ENCODE data around the gene FREY1. TPM values are rescaled to one million over a fixed set of nuclear protein-coding genes. Genes with fewer than 3 reads are reported as not detected.

Gene FREY1
- total RNA-seq, 2 donors from 2014 or later: 0.59 to 2.8 TPM

GRCh38 chr11:45879803-45880686, 27.0 kb downstream of the FREY1 start:
- WGBS: 42% methylated on average over 7 of the region's 7 CpGs
- Histone ChIP-seq H3K4me1 (replicated peaks) (peaks cover 8% of the 10 kb centered on the region), H3K36me3 (no peaks in the 10 kb centered on the region), H3K27ac (peak overlapping the region in 1 of 2 donors; percentile 20), H3K9me3 (no peaks in the 10 kb centered on the region), H3K27me3 (replicated peaks; ENCODE audit: insufficient read depth) (no peaks in the 10 kb centered on the region), H3K4me3 (no peak overlapping the region)
- TF ChIP-seq CTCF (IDR thresholded peaks at IDR 0.05) (no peak), POLR2AphosphoS5 (IDR thresholded peaks at IDR 0.05) (peak; percentile 46)
- intact Hi-C loops (cut with DNase I): no loop called here
- DNase-seq (ENCODE audit: low spot score): no peak

- Histone ChIP-seq H3K4me3 (no peak overlapping the region), H3K27ac (no peak overlapping the region), H3K27me3 (replicated peaks; ENCODE audit: insufficient read depth) (no peaks in the 10 kb centered on the region), H3K36me3 (peaks cover 0 to 4% of the 10 kb centered on the region in 2 donors), H3K9me3 (no peaks in the 10 kb centered on the region), H3K4me1 (replicated peaks) (peaks cover 8% of the 10 kb centered on the region)
- intact Hi-C loops (cut with DNase I): no loop called here
- DNase-seq (ENCODE audit: low spot score): no peak
- WGBS: 97% methylated on average over 3 of the region's 3 CpGs
- TF ChIP-seq CTCF (IDR thresholded peaks at IDR 0.05) (no peak), POLR2AphosphoS5 (IDR thresholded peaks at IDR 0.05) (no peak), POLR2A (IDR thresholded peaks at IDR 0.05) (no peak)
Observed at GRCh38 chr11:45877845-45878244, 29.2 kb downstream of the FREY1 start.

- Histone ChIP-seq H3K4me3 (no peak overlapping the region), H3K27ac (no peak overlapping the region), H3K9me3 (no peaks in the 10 kb centered on the region), H3K4me1 (replicated peaks) (peaks cover 8% of the 10 kb centered on the region), H3K27me3 (replicated peaks; ENCODE audit: insufficient read depth) (no peaks in the 10 kb centered on the region), H3K36me3 (peaks cover 0 to 4% of the 10 kb centered on the region in 2 donors)
- WGBS: 78% methylated on average over 8 of the region's 8 CpGs
- intact Hi-C loops (cut with DNase I): no loop called here
- TF ChIP-seq POLR2AphosphoS5 (IDR thresholded peaks at IDR 0.05): no peak
- no peak for DNase-seq (ENCODE audit: low spot score)
Observed at GRCh38 chr11:45877221-45877620, 29.9 kb downstream of the FREY1 start.

GRCh38 chr11:45876401-45876800, 30.7 kb downstream of the FREY1 start:
- Histone ChIP-seq H3K27ac (no peak overlapping the region), H3K4me3 (no peak overlapping the region), H3K4me1 (replicated peaks) (peaks cover 8% of the 10 kb centered on the region), H3K27me3 (replicated peaks; ENCODE audit: insufficient read depth) (no peaks in the 10 kb centered on the region), H3K36me3 (peaks cover 3 to 4% of the 10 kb centered on the region in 2 donors), H3K9me3 (no peaks in the 10 kb centered on the region)
- intact Hi-C loops (cut with DNase I): no loop called here
- 46% methylated on average over 6 of the region's 6 CpGs for WGBS
- TF ChIP-seq POLR2A (IDR thresholded peaks at IDR 0.05) (no peak), CTCF (IDR thresholded peaks at IDR 0.05) (no peak), POLR2AphosphoS5 (IDR thresholded peaks at IDR 0.05) (no peak)
- DNase-seq (ENCODE audit: low spot score): no peak

- Histone ChIP-seq H3K4me1 (replicated peaks) (no peaks in the 10 kb centered on the region), H3K4me3 (no peak overlapping the region), H3K27ac (no peak overlapping the region), H3K36me3 (peaks cover 21 to 31% of the 10 kb centered on the region in 2 donors), H3K27me3 (replicated peaks; ENCODE audit: insufficient read depth) (no peaks in the 10 kb centered on the region), H3K9me3 (no peaks in the 10 kb centered on the region)
- intact Hi-C loops (cut with DNase I): no loop called here
- peak; percentile 21 for TF ChIP-seq POLR2AphosphoS5 (IDR thresholded peaks at IDR 0.05)
- no peak for TF ChIP-seq POLR2A (IDR thresholded peaks at IDR 0.05)
- TF ChIP-seq CTCF (IDR thresholded peaks at IDR 0.05): peak in 3 of 4 experiments; percentile 47 to 70 (median 69)
- 55% methylated on average over 9 of the region's 9 CpGs for WGBS
- DNase-seq (ENCODE audit: low spot score): peak; percentile 59
Observed at GRCh38 chr11:45872651-45873356, 34.3 kb downstream of the FREY1 start.
